H1 (cell line): ENCODE data around the gene SLCO4A1. TPM values are rescaled to one million over a fixed set of nuclear protein-coding genes. Genes with fewer than 3 reads are reported as not detected.

Source experiments
- CREB1 ChIP-seq: IDR thresholded peaks from 2 replicates; pipeline ENCODE4 v1.6.1; 2012; ENCODE audit warnings: inconsistent platforms
- KDM4A ChIP-seq: IDR thresholded peaks from one replicate; pipeline ENCODE4 v1.7.1; 2012; ENCODE audit warnings: low read depth, mild to moderate bottlenecking, moderate library complexity, low read length, inconsistent platforms; ENCODE audit not compliant: severe bottlenecking
- MAFK ChIP-seq: IDR thresholded peaks from 2 replicates; pipeline ENCODE4 v1.6.1; 2012; ENCODE audit warnings: low read depth, mild to moderate bottlenecking, improper control_type of control experiment, low read length
- NANOG ChIP-seq: IDR thresholded peaks from 2 replicates; pipeline ENCODE4 v1.6.1; 2011; ENCODE audit warnings: low read length, low read depth, mild to moderate bottlenecking, inconsistent platforms; ENCODE audit not compliant: insufficient read depth, poor library complexity, severe bottlenecking
- RFX5 ChIP-seq: IDR thresholded peaks from 2 replicates; pipeline ENCODE4 v1.6.1; 2011; ENCODE audit warnings: low read depth, low read length, improper control_type of control experiment, borderline replicate concordance
- SAP30 ChIP-seq: fragments of 300-600 bp; sonication (generic); IDR thresholded peaks from 2 replicates; pipeline ENCODE4 v1.7.1; 2012; ENCODE audit warnings: low read length, moderate library complexity, mild to moderate bottlenecking, inconsistent platforms; ENCODE audit not compliant: insufficient read depth, insufficient replicate concordance
- SP2 ChIP-seq: IDR thresholded peaks from 2 replicates; pipeline ENCODE4 v1.6.1; 2012; ENCODE audit warnings: mild to moderate bottlenecking, low read length, inconsistent platforms
- SUZ12 ChIP-seq: fragments of 200-600 bp; sonication (generic); IDR thresholded peaks from 2 replicates; pipeline ENCODE4 v1.6.1; 2012; ENCODE audit warnings: mild to moderate bottlenecking, inconsistent platforms, low read length, moderate library complexity, mixed read lengths
- TEAD4 ChIP-seq: IDR thresholded peaks from 2 replicates; pipeline ENCODE4 v1.6.1; 2012; ENCODE audit warnings: low read depth, low read length, inconsistent platforms, mixed read lengths
- polyA plus RNA-seq, 7 experiments: library from polyadenylated mRNA; depleted of rRNA in 3 of 7; stranded (reverse) in 5 of 7; unstranded in 2 of 7; fragments of >200 nt in 5 of 7; fragments of 200-250 nt in 2 of 7; gene quantifications; 1 replicate in 5 of 7; 2 replicates in 1 of 7; 4 replicates in 1 of 7; pipeline versions ENCODE4 v1.2.1 to v1.2.3, GENCODE V29; 2011 to 2013; ENCODE audit warnings: missing spikeins in 2 of 7, mixed read lengths in 2 of 7
- total RNA-seq: library from RNA; stranded (reverse); fragmentation: NEBNext Ultra II Directional; extraction: Animal tissue kit (Norgen Biotek cat#: 25700); gene quantifications from 2 replicates; pipeline ENCODE4 v1.2.1, GENCODE V29; 2021
- TF ChIP-seq, protein P1 (sequence below): fragments of 300-600 bp; sonication (generic); IDR thresholded peaks from 2 replicates; pipeline ENCODE4 v1.7.1; 2012; ENCODE audit warnings: low read length, moderate library complexity, mild to moderate bottlenecking, inconsistent platforms; ENCODE audit not compliant: insufficient replicate concordance
- TF ChIP-seq, protein P2 (sequence below): IDR thresholded peaks from 2 replicates; pipeline ENCODE4 v1.6.1; 2012; ENCODE audit warnings: inconsistent platforms

Gene SLCO4A1
- total and polyA plus RNA-seq, 2 of the 8 experiments (the other 6 are each of a cell fraction or from before 2014, with no cell fraction given): 10.5 to 18.5 TPM

DNA sequence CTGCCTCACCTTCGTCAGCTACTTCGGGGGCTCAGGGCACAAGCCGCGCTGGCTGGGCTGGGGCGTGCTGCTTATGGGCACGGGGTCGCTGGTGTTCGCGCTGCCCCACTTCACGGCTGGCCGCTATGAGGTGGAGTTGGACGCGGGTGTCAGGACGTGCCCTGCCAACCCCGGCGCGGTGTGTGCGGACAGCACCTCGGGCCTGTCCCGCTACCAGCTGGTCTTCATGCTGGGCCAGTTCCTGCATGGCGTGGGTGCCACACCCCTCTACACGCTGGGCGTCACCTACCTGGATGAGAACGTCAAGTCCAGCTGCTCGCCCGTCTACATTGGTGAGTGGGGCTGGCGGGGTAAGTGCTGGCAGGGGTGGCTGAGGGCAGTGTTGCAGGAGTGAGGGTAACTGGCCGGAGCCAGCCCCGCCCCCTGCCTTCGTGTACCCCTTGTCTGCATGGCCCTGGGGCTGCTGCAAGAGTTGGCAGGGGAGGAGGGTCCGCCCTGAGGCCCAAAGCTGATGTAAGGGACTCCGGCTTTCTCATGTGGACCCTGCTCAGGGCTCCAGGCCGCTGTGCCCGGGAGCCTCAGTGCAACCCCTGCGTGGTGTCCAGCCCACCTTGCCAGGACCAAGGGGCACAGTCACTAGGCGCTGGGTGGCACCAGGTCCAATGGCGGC is 14.8 kb downstream of the SLCO4A1 start (continued):
- TF ChIP-seq, protein P1, sequence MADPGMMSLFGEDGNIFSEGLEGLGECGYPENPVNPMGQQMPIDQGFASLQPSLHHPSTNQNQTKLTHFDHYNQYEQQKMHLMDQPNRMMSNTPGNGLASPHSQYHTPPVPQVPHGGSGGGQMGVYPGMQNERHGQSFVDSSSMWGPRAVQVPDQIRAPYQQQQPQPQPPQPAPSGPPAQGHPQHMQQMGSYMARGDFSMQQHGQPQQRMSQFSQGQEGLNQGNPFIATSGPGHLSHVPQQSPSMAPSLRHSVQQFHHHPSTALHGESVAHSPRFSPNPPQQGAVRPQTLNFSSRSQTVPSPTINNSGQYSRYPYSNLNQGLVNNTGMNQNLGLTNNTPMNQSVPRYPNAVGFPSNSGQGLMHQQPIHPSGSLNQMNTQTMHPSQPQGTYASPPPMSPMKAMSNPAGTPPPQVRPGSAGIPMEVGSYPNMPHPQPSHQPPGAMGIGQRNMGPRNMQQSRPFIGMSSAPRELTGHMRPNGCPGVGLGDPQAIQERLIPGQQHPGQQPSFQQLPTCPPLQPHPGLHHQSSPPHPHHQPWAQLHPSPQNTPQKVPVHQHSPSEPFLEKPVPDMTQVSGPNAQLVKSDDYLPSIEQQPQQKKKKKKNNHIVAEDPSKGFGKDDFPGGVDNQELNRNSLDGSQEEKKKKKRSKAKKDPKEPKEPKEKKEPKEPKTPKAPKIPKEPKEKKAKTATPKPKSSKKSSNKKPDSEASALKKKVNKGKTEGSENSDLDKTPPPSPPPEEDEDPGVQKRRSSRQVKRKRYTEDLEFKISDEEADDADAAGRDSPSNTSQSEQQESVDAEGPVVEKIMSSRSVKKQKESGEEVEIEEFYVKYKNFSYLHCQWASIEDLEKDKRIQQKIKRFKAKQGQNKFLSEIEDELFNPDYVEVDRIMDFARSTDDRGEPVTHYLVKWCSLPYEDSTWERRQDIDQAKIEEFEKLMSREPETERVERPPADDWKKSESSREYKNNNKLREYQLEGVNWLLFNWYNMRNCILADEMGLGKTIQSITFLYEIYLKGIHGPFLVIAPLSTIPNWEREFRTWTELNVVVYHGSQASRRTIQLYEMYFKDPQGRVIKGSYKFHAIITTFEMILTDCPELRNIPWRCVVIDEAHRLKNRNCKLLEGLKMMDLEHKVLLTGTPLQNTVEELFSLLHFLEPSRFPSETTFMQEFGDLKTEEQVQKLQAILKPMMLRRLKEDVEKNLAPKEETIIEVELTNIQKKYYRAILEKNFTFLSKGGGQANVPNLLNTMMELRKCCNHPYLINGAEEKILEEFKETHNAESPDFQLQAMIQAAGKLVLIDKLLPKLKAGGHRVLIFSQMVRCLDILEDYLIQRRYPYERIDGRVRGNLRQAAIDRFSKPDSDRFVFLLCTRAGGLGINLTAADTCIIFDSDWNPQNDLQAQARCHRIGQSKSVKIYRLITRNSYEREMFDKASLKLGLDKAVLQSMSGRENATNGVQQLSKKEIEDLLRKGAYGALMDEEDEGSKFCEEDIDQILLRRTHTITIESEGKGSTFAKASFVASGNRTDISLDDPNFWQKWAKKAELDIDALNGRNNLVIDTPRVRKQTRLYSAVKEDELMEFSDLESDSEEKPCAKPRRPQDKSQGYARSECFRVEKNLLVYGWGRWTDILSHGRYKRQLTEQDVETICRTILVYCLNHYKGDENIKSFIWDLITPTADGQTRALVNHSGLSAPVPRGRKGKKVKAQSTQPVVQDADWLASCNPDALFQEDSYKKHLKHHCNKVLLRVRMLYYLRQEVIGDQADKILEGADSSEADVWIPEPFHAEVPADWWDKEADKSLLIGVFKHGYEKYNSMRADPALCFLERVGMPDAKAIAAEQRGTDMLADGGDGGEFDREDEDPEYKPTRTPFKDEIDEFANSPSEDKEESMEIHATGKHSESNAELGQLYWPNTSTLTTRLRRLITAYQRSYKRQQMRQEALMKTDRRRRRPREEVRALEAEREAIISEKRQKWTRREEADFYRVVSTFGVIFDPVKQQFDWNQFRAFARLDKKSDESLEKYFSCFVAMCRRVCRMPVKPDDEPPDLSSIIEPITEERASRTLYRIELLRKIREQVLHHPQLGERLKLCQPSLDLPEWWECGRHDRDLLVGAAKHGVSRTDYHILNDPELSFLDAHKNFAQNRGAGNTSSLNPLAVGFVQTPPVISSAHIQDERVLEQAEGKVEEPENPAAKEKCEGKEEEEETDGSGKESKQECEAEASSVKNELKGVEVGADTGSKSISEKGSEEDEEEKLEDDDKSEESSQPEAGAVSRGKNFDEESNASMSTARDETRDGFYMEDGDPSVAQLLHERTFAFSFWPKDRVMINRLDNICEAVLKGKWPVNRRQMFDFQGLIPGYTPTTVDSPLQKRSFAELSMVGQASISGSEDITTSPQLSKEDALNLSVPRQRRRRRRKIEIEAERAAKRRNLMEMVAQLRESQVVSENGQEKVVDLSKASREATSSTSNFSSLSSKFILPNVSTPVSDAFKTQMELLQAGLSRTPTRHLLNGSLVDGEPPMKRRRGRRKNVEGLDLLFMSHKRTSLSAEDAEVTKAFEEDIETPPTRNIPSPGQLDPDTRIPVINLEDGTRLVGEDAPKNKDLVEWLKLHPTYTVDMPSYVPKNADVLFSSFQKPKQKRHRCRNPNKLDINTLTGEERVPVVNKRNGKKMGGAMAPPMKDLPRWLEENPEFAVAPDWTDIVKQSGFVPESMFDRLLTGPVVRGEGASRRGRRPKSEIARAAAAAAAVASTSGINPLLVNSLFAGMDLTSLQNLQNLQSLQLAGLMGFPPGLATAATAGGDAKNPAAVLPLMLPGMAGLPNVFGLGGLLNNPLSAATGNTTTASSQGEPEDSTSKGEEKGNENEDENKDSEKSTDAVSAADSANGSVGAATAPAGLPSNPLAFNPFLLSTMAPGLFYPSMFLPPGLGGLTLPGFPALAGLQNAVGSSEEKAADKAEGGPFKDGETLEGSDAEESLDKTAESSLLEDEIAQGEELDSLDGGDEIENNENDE: no peak
- TF ChIP-seq, protein P2, sequence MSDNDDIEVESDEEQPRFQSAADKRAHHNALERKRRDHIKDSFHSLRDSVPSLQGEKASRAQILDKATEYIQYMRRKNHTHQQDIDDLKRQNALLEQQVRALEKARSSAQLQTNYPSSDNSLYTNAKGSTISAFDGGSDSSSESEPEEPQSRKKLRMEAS: no peak
- no peak for TF ChIP-seq KDM4A
- TF ChIP-seq SP2: no peak
- no peak for TF ChIP-seq CREB1
- TF ChIP-seq RFX5: no peak
- TF ChIP-seq MAFK: no peak
- TF ChIP-seq SUZ12: no peak
- no peak for TF ChIP-seq TEAD4
- TF ChIP-seq SAP30: no peak
- TF ChIP-seq NANOG: no peak
